HG02885 (cell line): Measurements from ENCODE around the gene CUL3.

Experiments used
- ATAC-seq: cut with Tn5 transposase; IDR thresholded peaks from one replicate; pipeline ENCODE4 v1.9.1; 2021; ENCODE audit warnings: mild to moderate bottlenecking; ENCODE audit not compliant: unreplicated experiment, poor library complexity

Gene CUL3

GRCh38 chr2:224433442-224433841, 151.7 kb downstream of the CUL3 start:
- no peak for ATAC-seq

DNA sequence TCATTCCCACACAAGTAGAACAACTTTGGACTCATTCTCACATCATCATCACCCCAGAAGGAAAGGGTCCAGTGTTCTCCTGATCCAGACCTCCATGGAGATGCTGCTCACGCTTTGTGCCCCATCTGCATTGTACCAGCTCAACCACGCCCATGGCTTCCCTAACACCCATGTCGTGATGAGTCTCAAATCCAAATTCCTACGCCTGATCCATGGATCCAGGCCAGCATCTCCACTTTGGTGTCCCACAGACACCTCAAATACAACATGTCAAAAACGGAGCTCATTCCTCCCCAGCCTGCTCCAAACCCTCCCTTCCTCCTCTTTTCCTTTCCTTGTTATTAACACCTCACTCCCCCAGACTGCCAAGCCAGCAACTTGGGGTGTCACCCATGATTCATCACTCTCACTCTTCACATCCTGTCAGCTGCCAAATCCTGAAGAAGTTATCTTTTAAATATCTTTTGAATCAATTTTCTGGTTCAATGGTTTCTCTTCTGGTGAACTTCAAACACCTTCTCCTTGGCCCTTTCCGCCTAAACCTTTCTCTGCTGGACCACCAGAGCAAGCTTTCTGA, 153.1 kb downstream of the CUL3 start:
- ATAC-seq = no peak

DNA sequence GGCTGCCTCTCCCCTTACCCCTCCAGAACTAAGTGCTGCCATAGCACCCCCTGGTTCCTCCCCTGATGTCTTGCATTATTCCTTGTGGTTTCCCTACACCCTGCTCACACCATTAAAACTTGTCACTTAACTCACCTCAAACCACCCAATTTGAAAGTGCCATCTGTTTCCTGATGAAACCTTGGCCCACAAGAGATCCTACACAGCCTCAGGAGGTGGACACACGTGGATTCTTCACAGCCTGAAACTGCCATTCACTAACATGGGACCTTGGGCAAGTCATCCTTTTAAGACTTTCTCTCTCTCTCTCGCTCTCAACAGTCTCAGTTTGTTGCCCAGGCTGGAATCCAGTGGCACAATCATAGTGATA, 155.7 kb downstream of the CUL3 start:
- ATAC-seq = no peak

DNA sequence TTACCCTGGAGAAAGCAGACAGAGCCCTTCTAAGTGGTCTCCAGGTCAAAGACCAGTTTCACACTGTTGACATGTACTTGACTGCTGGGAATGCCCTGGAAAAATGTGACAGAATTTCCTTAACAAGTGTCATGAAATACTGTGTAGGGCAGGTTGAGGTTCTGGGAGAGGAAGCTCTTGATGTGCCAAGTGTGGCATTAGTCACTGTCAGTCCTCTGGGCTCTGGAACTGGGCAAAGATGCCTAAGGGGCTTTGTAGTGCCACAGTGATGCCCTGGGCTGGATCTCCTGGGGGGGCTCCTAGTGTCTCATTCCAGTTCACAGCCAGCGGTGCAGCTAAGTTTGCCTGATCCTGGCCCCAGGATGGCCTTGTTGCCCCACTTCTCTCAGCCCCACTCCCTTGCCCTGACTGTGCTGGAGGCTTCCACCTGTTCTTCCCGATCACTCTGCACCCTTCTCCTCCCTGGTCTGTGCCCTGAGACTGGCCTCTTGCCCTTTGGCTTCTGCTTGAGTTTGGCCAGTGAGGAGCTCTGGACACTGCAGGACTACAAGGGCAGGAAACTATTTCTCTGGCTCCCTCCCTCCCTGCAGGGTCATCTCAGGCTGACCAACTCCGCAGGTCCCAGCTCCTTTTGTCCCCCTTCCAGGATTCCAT, 156.2 kb downstream of the CUL3 start:
- ATAC-seq = no peak

GRCh38 chr2:224427471-224427870, 157.7 kb downstream of the CUL3 start:
- no peak for ATAC-seq

GRCh38 chr2:224426656-224427055, 158.5 kb downstream of the CUL3 start:
- ATAC-seq = no peak

- ATAC-seq = no peak
Observed at GRCh38 chr2:224421065-224421464, 164.1 kb downstream of the CUL3 start.
